Endothelial cell of umbilical vein (primary cell): ENCODE data around the gene XYLT1. TPM values are rescaled to one million over a fixed set of nuclear protein-coding genes. Genes with fewer than 3 reads are reported as not detected.

Experiments
- BruUV-seq: library from RNA; stranded (reverse); fragments of 400-500 nt; replicated peaks from 2 replicates; lab custom pipeline; 2021; lab: Mats Ljungman, UMichigan
- CTCF ChIA-PET: fragments of 300-600, 350-600 bp; sonication (Branson Sonifier 250); formaldehyde crosslinking; loops from one replicate; lab custom pipeline; 2021; ENCODE audit warnings: antibody characterized with exemption, inconsistent platforms; lab: Charles Lee
- POLR2A ChIA-PET: fragments of 300-600, 350-600 bp; sonication (Branson Sonifier 250); formaldehyde crosslinking; loops from one replicate; lab custom pipeline; 2021; ENCODE audit warnings: antibody characterized with exemption, inconsistent platforms; lab: Charles Lee
- DNase-seq: peaks from one replicate; pipeline ENCODE4 v3.0.0-alpha.2; 2011; ENCODE audit warnings: low read depth, low spot score
- FAIRE-seq: peaks from 2 replicates; lab custom pipeline; 2011; peaks lifted over from hg19 to GRCh38; lab: Jason Lieb, UNC
- H2AFZ ChIP-seq: 2 replicates; pipeline ENCODE4 v1.6.0; 2012; ENCODE audit warnings: low read depth, low read length, control low read depth, inconsistent platforms
- H3K27ac ChIP-seq: 2 replicates; pipeline ENCODE4 v1.5.1; 2011; ENCODE audit warnings: low read depth, mild to moderate bottlenecking, control low read depth, low read length, moderate library complexity; ENCODE audit not compliant: insufficient read depth
- H3K27me3 ChIP-seq, 2 experiments: 2 replicates each; pipeline versions ENCODE4 v1.6.0 to v1.6.1; 2011; ENCODE audit warnings: low read length in 2 of 2, mixed read lengths in 1 of 2; ENCODE audit not compliant: control insufficient read depth in 2 of 2, insufficient read depth in 2 of 2
- H3K36me3 ChIP-seq, 2 experiments: 2 replicates in 1 of 2; 3 replicates in 1 of 2; pipeline ENCODE4 v1.5.1; 2011; ENCODE audit warnings: low read length in 2 of 2, mild to moderate bottlenecking in 1 of 2, moderate library complexity in 1 of 2; ENCODE audit not compliant: control insufficient read depth in 2 of 2, insufficient read depth in 2 of 2; ENCODE audit errors: extremely low read depth in 1 of 2
- H3K4me1 ChIP-seq: 3 replicates; pipeline ENCODE4 v1.5.1; 2011; ENCODE audit warnings: mild to moderate bottlenecking, low read length; ENCODE audit not compliant: control insufficient read depth, insufficient read depth; ENCODE audit errors: extremely low read depth
- H3K4me2 ChIP-seq: 2 replicates; pipeline ENCODE4 v1.6.1; 2011; ENCODE audit warnings: low read length, control low read depth, mixed read lengths; ENCODE audit not compliant: insufficient read depth
- H3K4me3 ChIP-seq, 3 experiments: fragments of 200-600 bp in 1 of 3; sonication (generic), shearing (Covaris generic) in 1 of 3; replicated peaks in 1 of 3; 2 replicates each; pipeline ENCODE4 v1.5.1; 2011 to 2016; ENCODE audit warnings: control low read depth in 3 of 3, low read length in 3 of 3, mild to moderate bottlenecking in 2 of 3, inconsistent platforms in 1 of 3, low read depth in 1 of 3, moderate library complexity in 1 of 3; ENCODE audit not compliant: insufficient read depth in 1 of 3
- H3K79me2 ChIP-seq: 2 replicates; pipeline ENCODE4 v1.6.0; 2012; ENCODE audit warnings: low read length, inconsistent platforms; ENCODE audit not compliant: control insufficient read depth, insufficient read depth
- H3K9ac ChIP-seq: replicated peaks from 2 replicates; pipeline ENCODE3; 2011; ENCODE audit warnings: low read length, control low read depth; ENCODE audit not compliant: insufficient read depth; ENCODE audit errors: extremely low read depth
- H3K9me1 ChIP-seq: replicated peaks from 3 replicates; pipeline ENCODE4 v1.6.0; 2011; ENCODE audit warnings: mild to moderate bottlenecking, low read length; ENCODE audit not compliant: control insufficient read depth, insufficient read depth; ENCODE audit errors: extremely low read depth
- H3K9me3 ChIP-seq: replicated peaks from 2 replicates; pipeline ENCODE4 v1.5.1; 2012; ENCODE audit warnings: low read length, inconsistent platforms; ENCODE audit not compliant: control insufficient read depth, insufficient read depth
- H4K20me1 ChIP-seq: replicated peaks from 2 replicates; pipeline ENCODE3; 2011; ENCODE audit warnings: mild to moderate bottlenecking, low read length; ENCODE audit not compliant: control insufficient read depth, insufficient read depth; ENCODE audit errors: extremely low read depth
- CTCF ChIP-seq, 2 donors: IDR thresholded peaks; 1 replicate in 1 of 2; 2 replicates in 1 of 2; pipeline ENCODE4 v1.5.1; 2011; ENCODE audit warnings: low read length in 2 of 2, mild to moderate bottlenecking in 2 of 2, moderate library complexity in 2 of 2, control low read depth in 1 of 2, inconsistent platforms in 1 of 2, low read depth in 1 of 2; ENCODE audit not compliant: insufficient read depth in 1 of 2; ENCODE audit errors: extremely low read depth in 1 of 2
- EZH2 ChIP-seq: IDR thresholded peaks from 2 replicates; pipeline ENCODE4 v1.6.1; 2012; ENCODE audit warnings: borderline replicate concordance, low read depth, mild to moderate bottlenecking, moderate library complexity, low read length, inconsistent platforms; ENCODE audit not compliant: severe bottlenecking
- FOS ChIP-seq: IDR thresholded peaks from 2 replicates; pipeline ENCODE4 v1.6.1; 2011; ENCODE audit warnings: mild to moderate bottlenecking, low read length, moderate library complexity, borderline replicate concordance; ENCODE audit not compliant: insufficient read depth
- GATA2 ChIP-seq: IDR thresholded peaks from 2 replicates; pipeline ENCODE4 v1.7.0; 2011; ENCODE audit warnings: low read depth, mild to moderate bottlenecking, moderate library complexity, mixed read lengths, low read length; ENCODE audit not compliant: insufficient read length, insufficient read depth
- JUN ChIP-seq: IDR thresholded peaks from 2 replicates; pipeline ENCODE4 v1.6.1; 2011; ENCODE audit warnings: borderline replicate concordance, low read depth; ENCODE audit not compliant: insufficient read length, insufficient read depth
- MAX ChIP-seq: IDR thresholded peaks from 2 replicates; pipeline ENCODE4 v1.6.1; 2011; ENCODE audit not compliant: insufficient read depth, insufficient read length
- MYC ChIP-seq: IDR thresholded peaks from one replicate; pipeline ENCODE4 v1.6.1; 2011; ENCODE audit warnings: mild to moderate bottlenecking, low read depth, low read length
- POLR2A ChIP-seq: IDR thresholded peaks from 2 replicates; pipeline ENCODE4 v1.6.1; 2012; ENCODE audit warnings: low read depth, mild to moderate bottlenecking, control low read depth, low read length
- POLR2AphosphoS5 ChIP-seq: IDR thresholded peaks from 2 replicates; pipeline ENCODE4 v1.6.1; 2012; ENCODE audit warnings: low read depth, mild to moderate bottlenecking, control low read depth, low read length, moderate library complexity; ENCODE audit not compliant: insufficient read depth
- dilution Hi-C: fragments of 300-500 bp; cut with MboI; formaldehyde crosslinking; loops from one replicate; pipeline ENCODE4 v1.15.0; 2019; ENCODE audit warnings: low sequenced_read_pairs; ENCODE audit not compliant: extremely low pct_ligation_motif_present
- intact Hi-C: fragments of 100-400 bp; cut with micrococcal nuclease; formaldehyde crosslinking; loops from one replicate; pipeline ENCODE4 v1.10.0; 2022
- polyA plus RNA-seq, 4 experiments: library from polyadenylated mRNA; depleted of rRNA in 3 of 4; stranded (reverse) in 3 of 4; unstranded in 1 of 4; fragments of >200 nt; gene quantifications; 2 replicates each; pipeline versions ENCODE4 v1.2.1 to v1.2.3, GENCODE V29; 2011 to 2012; ENCODE audit warnings: missing spikeins in 1 of 4
- total RNA-seq: library from RNA; stranded (reverse); gene quantifications from 2 replicates; pipeline ENCODE4 v1.2.3, GENCODE V29; 2021

XYLT1 gene
- total and polyA plus RNA-seq, 2 donors (not counting 3 experiments of a cell fraction or from before 2014, with no cell fraction given) = 0.63 to 2.9 TPM

GRCh38 chr16:17302620-17303019, 168.1 kb downstream of the XYLT1 start:
- no peak overlapping the region for H2AFZ ChIP-seq
- no TSS peak for BruUV-seq
- H3K9me1 ChIP-seq = no peaks in the 10 kb centered on the region
- H3K36me3 ChIP-seq = no peaks in the 10 kb centered on the region
- no peaks in the 10 kb centered on the region for H3K4me1 ChIP-seq
- no peaks in the 10 kb centered on the region for H3K79me2 ChIP-seq
- ChIA-PET CTCF (no interaction called here), POLR2A (no interaction called here)
- H3K9me3 ChIP-seq = no peaks in the 10 kb centered on the region
- no peak overlapping the region for H3K9ac ChIP-seq
- FAIRE-seq (no peak), DNase-seq (no peak)
- no peaks in the 10 kb centered on the region for H4K20me1 ChIP-seq
- dilution Hi-C loops (no loop called here), intact Hi-C loops (loop anchor here (10.0 kb wide), 1 partner anchor 162 kb away; no protein-coding TSS in a partner anchor)
- H3K27me3 ChIP-seq = no peaks in the 10 kb centered on the region
- H3K4me2 ChIP-seq = no peak overlapping the region
- H3K4me3 ChIP-seq = no peak overlapping the region
- H3K27ac ChIP-seq = no peak overlapping the region
- no peak for TF ChIP-seq FOS
- no peak for TF ChIP-seq GATA2
- no peak for TF ChIP-seq EZH2

- Histone ChIP-seq H3K79me2 (no peaks in the 10 kb centered on the region), H3K9ac (no peak overlapping the region), H3K27ac (no peak overlapping the region), H3K36me3 (no peaks in the 10 kb centered on the region), H3K4me2 (no peak overlapping the region), H4K20me1 (no peaks in the 10 kb centered on the region), H3K4me3 (no peak overlapping the region), H3K9me1 (no peaks in the 10 kb centered on the region), H3K4me1 (no peaks in the 10 kb centered on the region), H3K9me3 (no peaks in the 10 kb centered on the region), H2AFZ (no peak overlapping the region), H3K27me3 (no peaks in the 10 kb centered on the region)
- CTCF ChIA-PET = no interaction called here
- no peak for FAIRE-seq
- BruUV-seq = no TSS peak
- intact Hi-C loops (loop anchor here (10.0 kb wide), 1 partner anchor 163 kb away; no protein-coding TSS in a partner anchor), dilution Hi-C loops (no loop called here)
- DNase-seq = no peak
- TF ChIP-seq JUN (no peak), EZH2 (no peak), FOS (no peak), POLR2A (no peak), CTCF (IDR thresholded peaks at IDR 0.05; ENCODE audit: extremely low read depth in 1 of 2, insufficient read depth in 1 of 2, low read depth in 1 of 2, low read length in 2 of 2) (no peak), GATA2 (no peak), MAX (no peak), POLR2AphosphoS5 (no peak), MYC (no peak)
- POLR2A ChIA-PET = no interaction called here
These were observed 168.5 kb downstream of the XYLT1 start for GRCh38 chr16:17302214-17302613.
